Mesodermal cell (in vitro differentiated cells): Measurements from ENCODE around the gene SLX4IP.

Source experiments
- H3K27ac ChIP-seq: 2 replicates; pipeline ENCODE4 v1.7.0; 2013; ENCODE audit warnings: mild to moderate bottlenecking, low read depth, low read length, moderate library complexity; ENCODE audit not compliant: severe bottlenecking
- H3K36me3 ChIP-seq: 2 replicates; pipeline ENCODE4 v1.7.1; 2013; ENCODE audit warnings: mild to moderate bottlenecking, low read length, moderate library complexity; ENCODE audit not compliant: control insufficient read depth, insufficient read depth
- H3K4me1 ChIP-seq: one replicate; pipeline ENCODE4 v1.7.1; 2013; ENCODE audit warnings: mild to moderate bottlenecking, low read length; ENCODE audit not compliant: insufficient read depth, control insufficient read depth, poor library complexity, severe bottlenecking
- H3K4me3 ChIP-seq: 2 replicates; pipeline ENCODE4 v1.7.0; 2013; ENCODE audit warnings: low read length, control low read depth, mild to moderate bottlenecking; ENCODE audit not compliant: insufficient read depth, poor library complexity, severe bottlenecking; ENCODE audit errors: extremely low read depth
- H3K9me3 ChIP-seq: 2 replicates; pipeline ENCODE4 v1.7.1; 2013; ENCODE audit warnings: mild to moderate bottlenecking, low read length, moderate library complexity; ENCODE audit not compliant: control insufficient read depth
- WGBS, 2 experiments: methylation state at CpG; one replicate each; pipeline ENCODE4 v1.1.5; 2013; ENCODE audit warnings: missing lambda C conversion rate in 2 of 2; ENCODE audit not compliant: insufficient coverage in 2 of 2; 5-methylcytosine and 5-hydroxymethylcytosine counted together

Gene SLX4IP

GRCh38 chr20:10666221-10667076, 231.3 kb downstream of the SLX4IP start:
- Histone ChIP-seq H3K36me3 (peaks cover 70% of the 10 kb centered on the region), H3K4me3 (no peak overlapping the region), H3K9me3 (no peaks in the 10 kb centered on the region), H3K4me1 (peaks cover 44% of the 10 kb centered on the region), H3K27ac (peak overlapping the region; percentile 32)
- WGBS, 2 experiments: 90% methylated on average over 5 of the region's 7 CpGs; no CpG with 5 or more reads in 1 of the 2 experiments

DNA sequence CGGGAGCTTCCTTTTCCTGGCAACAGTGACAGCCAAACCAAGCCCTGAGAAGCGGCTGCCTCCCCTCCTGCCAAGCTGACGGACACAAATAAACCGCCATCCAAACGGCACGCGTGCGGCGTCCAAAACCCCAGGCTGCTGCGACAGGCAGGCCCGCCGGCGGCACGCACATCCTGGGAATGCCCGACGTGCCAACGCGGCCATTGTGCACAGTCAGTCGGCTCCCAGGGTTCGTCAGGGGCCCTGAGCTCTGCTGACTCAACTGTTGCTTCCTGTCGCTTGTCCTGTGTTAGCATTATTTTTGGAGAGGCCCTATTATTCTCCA, 231.9 kb downstream of the SLX4IP start:
- Histone ChIP-seq H3K36me3 (peaks cover 64% of the 10 kb centered on the region), H3K4me1 (peaks cover 44% of the 10 kb centered on the region), H3K4me3 (no peak overlapping the region), H3K9me3 (no peaks in the 10 kb centered on the region), H3K27ac (peak overlapping the region; percentile 32)
- 84 to 92% methylated on average over 19 to 21 of the region's 21 CpGs for WGBS, 2 experiments

DNA sequence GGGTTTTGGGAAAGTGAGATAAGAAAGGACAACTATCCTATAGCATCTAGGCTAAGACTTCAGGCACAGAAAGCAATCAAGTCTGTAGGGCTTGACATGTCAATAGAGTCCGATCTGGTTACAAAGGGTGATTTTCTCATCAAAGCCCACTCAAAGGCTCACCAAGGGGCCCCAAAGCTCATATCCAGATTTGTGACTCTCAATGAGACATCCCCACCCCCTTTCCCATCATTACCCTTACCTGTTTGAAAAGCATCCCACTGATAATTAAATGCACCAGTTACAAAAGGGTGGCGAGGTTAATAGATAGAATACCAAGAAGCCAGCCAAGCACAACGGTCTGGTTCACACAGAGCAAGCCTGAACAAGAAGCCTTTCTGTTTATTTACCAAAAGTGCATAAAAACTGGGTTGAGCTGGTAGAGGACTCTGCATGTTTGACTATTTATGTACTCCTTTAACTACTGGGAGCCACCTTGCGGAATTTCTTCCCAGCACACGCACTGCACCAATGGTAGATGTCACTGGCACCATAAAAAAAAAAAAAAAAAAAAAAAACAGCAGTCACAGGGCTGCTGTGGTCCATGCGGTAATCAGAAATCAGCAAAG, 232.6 kb downstream of the SLX4IP start:
- peaks cover 44% of the 10 kb centered on the region for H3K4me1 ChIP-seq
- no peaks in the 10 kb centered on the region for H3K9me3 ChIP-seq
- H3K4me3 ChIP-seq: no peak overlapping the region
- 82 to 93% methylated on average over 4 to 5 of the region's 6 CpGs for WGBS, 2 experiments
- no peak overlapping the region for H3K27ac ChIP-seq
- H3K36me3 ChIP-seq: peaks cover 58% of the 10 kb centered on the region

DNA sequence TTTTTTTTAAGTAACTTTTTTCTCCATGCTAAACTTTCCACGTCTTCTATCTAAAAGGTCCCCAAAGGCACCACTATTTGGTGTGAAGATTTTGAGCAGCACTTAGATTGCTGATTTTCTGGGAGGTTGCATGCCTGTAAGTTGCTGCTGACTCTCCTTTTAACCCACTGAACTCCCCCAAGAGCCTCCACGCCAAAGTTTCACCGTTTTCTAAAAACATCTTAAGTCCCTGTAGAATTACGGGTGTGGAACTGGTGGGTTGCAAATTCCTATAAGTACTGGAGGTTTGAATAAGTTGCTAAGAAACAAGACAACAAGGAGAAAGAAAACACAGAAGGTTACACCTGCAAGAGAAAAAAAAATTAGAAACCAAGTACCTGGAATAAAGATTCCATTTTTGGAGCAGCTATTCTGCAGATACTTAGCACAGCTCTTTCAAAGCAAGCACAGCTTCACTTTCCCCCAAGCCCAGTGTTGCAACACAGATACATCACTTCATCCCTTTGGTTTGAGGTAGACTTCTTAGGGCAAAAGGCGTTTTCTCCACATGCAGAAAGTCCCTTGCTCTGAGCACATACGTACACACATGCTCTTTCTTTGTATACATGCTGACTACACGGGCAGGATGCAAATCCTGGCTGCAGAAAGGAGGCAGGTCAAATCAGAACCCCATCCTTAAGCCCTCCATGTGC, 233.7 kb downstream of the SLX4IP start:
- no peak overlapping the region for H3K4me3 ChIP-seq
- H3K9me3 ChIP-seq: no peaks in the 10 kb centered on the region
- H3K4me1 ChIP-seq: peaks cover 44% of the 10 kb centered on the region
- WGBS, 2 experiments: 77 to 78% methylated on average over 2 to 3 of the region's 7 CpGs
- H3K36me3 ChIP-seq: peaks cover 47% of the 10 kb centered on the region
- H3K27ac ChIP-seq: no peak overlapping the region

DNA sequence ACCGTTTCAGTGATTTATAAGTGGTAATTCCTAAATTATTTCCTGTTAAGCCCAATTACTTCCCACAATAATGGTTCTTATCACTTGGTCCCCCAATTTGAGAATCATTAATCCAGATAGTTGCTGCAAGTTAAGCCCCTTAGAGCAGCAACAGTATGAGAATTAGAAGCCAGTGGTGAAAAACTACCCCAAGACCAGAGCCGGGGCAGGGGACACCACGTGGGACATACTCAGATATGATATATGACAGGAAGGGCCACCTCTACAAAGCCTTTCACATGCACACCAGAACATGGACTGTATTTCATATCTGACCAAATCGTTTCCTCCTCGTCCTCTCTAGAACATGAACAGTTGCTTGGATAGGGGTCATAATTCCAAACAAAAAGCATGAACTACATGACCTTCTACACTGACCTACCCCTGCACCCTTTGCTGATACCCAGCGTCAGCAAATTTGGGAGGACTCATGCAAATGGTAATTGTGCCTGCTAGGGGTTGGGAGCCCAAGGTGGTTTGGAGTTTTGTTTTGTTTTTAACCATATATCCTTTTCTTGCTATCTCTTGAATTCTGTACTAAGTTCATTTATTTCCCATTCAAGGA, 234.8 kb downstream of the SLX4IP start:
- H3K27ac ChIP-seq: no peak overlapping the region
- peaks cover 37% of the 10 kb centered on the region for H3K36me3 ChIP-seq
- 67 to 100% methylated on average over 1 to 4 of the region's 6 CpGs for WGBS, 2 experiments
- H3K4me3 ChIP-seq: peak overlapping the region; percentile 80
- H3K4me1 ChIP-seq: peaks cover 37% of the 10 kb centered on the region
- no peaks in the 10 kb centered on the region for H3K9me3 ChIP-seq

DNA sequence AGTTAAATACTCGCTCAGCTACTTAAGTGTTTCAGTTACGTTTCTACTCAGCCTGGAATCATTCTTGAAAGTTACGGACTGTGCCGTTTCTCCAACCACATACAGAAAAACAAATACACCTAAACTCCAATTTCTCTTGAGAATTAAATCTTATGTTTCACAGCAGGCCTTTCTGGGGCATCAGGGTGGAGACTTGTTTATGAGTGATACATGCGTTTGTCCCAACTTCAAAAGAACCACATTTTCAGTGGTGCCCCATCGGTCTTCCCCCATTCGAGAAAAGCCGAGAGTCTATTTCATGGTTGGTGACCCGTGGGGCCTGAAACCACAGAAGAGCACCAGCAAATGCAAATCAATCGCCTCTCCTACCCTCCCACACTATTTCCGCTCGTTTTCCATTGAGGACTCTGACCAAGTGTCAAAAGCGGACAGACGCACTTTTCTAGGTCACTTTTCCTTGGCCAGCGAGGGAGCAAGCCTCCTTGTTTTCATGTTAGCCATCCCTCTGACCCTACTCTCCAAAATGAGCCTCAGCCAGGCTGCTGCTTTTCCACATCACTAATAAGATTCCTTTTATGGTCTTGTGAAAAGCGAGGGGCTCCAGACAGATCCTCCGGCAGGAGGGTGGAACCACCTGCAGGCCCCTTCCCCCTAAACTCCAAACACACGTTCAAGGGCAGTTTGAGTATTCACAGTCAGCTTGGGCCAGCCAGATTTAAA, 235.6 kb downstream of the SLX4IP start:
- Histone ChIP-seq H3K36me3 (peaks cover 33% of the 10 kb centered on the region), H3K4me1 (peaks cover 33% of the 10 kb centered on the region), H3K27ac (peak overlapping the region; percentile 6), H3K4me3 (peak overlapping the region; percentile 80), H3K9me3 (no peaks in the 10 kb centered on the region)
- WGBS, 2 experiments: 50 to 58% methylated on average over 16 to 18 of the region's 18 CpGs

DNA sequence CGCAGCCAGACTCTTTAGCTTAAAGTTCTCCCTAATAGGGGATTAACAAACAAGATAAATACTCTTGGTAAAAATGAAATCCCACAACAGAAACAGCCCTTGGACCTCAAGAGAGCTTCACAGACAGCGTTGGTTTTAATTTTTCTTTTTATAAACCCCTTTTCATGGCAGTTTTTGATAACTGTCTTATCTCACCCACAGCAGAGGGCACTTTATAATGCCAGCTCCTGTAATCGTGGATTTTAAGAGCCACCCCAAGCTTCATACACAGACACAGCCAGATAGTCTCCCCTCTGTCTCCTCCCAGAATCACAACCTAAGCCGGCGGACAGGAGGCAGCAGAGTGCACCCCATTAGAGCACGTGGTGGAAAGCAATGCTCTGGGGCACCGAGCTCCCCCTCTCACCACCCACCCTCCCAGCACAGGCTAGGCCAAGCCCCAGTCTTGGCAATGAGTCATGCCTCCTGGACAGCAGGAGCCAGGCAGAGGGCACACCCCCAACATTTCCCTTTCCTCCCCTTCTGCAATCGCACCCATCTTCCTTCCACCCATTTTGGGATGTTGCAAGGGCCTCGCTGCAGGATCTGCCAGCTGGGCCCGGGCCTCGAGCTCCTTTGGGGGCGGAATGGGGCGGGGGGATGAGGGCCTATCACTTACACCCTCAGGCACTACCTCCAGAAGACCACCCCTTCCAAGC, 236.3 kb downstream of the SLX4IP start:
- H3K36me3 ChIP-seq: peaks cover 33% of the 10 kb centered on the region
- H3K4me1 ChIP-seq: peaks cover 26% of the 10 kb centered on the region
- WGBS, 2 experiments: 10 to 20% methylated on average over 5 to 6 of the region's 13 CpGs
- H3K27ac ChIP-seq: peak overlapping the region; percentile 41
- H3K4me3 ChIP-seq: peak overlapping the region; percentile 80
- H3K9me3 ChIP-seq: no peaks in the 10 kb centered on the region

DNA sequence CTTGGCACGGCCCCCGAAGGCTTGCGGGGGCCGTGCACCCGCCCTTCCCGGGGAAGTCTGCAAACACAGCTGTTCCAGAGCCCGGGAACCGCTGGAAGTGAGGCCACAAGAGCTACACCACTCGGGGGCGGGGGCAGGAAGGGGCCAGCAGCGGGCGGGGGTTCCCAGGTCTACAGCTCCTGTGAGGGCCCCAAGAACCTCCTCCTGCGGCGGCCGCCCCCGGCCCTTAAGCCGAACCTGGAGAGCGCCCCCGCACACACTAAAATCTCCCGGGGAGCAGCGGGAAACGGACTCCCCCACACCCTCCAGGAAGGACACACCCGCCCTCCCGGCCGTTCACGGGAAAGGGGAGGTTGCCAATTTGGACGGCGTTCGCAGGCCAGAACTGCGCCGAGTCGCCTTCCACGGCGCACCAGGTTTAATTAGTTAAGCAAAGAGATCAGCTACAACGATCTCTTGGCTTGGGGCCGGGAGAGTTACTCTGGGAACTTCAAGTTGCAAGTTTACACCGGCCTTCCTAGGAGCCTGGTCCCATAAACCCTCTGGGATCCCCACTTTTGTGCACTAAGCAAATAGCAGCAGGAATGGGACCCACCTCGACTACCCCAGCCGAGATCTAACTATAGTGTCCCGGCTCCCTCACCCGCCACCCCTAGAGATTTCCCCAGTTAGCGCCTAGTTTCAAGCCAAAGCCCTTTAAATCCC, 237.0 kb downstream of the SLX4IP start:
- Histone ChIP-seq H3K4me3 (peak overlapping the region; percentile 80), H3K27ac (peak overlapping the region; percentile 53), H3K9me3 (no peaks in the 10 kb centered on the region), H3K36me3 (peaks cover 33% of the 10 kb centered on the region), H3K4me1 (peaks cover 19% of the 10 kb centered on the region)
- WGBS, 2 experiments: 1 to 2% methylated on average over 24 to 30 of the region's 42 CpGs

- peak overlapping the region; percentile 80 for H3K4me3 ChIP-seq
- no peaks in the 10 kb centered on the region for H3K9me3 ChIP-seq
- WGBS, 2 experiments: 0% methylated on average over 24 to 39 of the region's 47 CpGs
- peaks cover 26% of the 10 kb centered on the region for H3K36me3 ChIP-seq
- H3K4me1 ChIP-seq: peaks cover 13% of the 10 kb centered on the region
- H3K27ac ChIP-seq: no peak overlapping the region
Observed at GRCh38 chr20:10672624-10673127, 237.6 kb downstream of the SLX4IP start.
